AML-193 (cell line): ENCODE data around the gene ZNF234.
A peak's percentile ranks its signal among the peaks of the same experiment; 100 is the strongest.
"Not testable (repeated sequence)": the region's sequence is repeated elsewhere in the genome, so short reads cannot be mapped to it uniquely, and the experiment has no call there.

Experiments
- DNase-seq, 2 experiments: peaks; one replicate each; lab custom pipeline; 2025; lab: John Stamatoyannopoulos, UW

The ZNF234 gene

GRCh38 chr19:44182145-44182544 is 40.8 kb downstream of the ZNF234 start:
- DNase-seq, result no peak

GRCh38 chr19:44190020-44190419 is 48.7 kb downstream of the ZNF234 start:
- no peak for DNase-seq

GRCh38 chr19:44192127-44192526 is 50.8 kb downstream of the ZNF234 start:
- no peak for DNase-seq

- no peak for DNase-seq
These were observed 55.4 kb downstream of the ZNF234 start for GRCh38 chr19:44196772-44197171.

- DNase-seq, result no peak
These were observed 61.1 kb downstream of the ZNF234 start for GRCh38 chr19:44202470-44202869.

GRCh38 chr19:44202974-44203373 is 61.6 kb downstream of the ZNF234 start:
- no peak for DNase-seq

- DNase-seq, result not testable (repeated sequence)
These were observed 62.5 kb downstream of the ZNF234 start for GRCh38 chr19:44203877-44204276.

GRCh38 chr19:44204772-44205171 is 63.4 kb downstream of the ZNF234 start:
- no peak for DNase-seq

- peak; percentile 82 to 84 for DNase-seq
These were observed 65.9 kb downstream of the ZNF234 start for GRCh38 chr19:44207126-44207803.
